Embryonic facial prominence (tissue), 1 donor: ENCODE data around the gene SRPK3.
"Not testable (repeated sequence)": the region's sequence is repeated elsewhere in the genome, so short reads cannot be mapped to it uniquely, and the experiment has no call there.

Experiments used
- DNase-seq: peaks from one replicate; pipeline ENCODE4 v3.0.0-alpha.2; 2016; ENCODE audit errors: extremely low spot score

SRPK3 gene

GRCh38 chrX:153780678-153781427, at the start of gene SRPK3:
TSS of gene SRPK3 (plus strand) at chrX:153781041. CDS start at chrX:153781087, 46 bp downstream.
- DNase-seq, result no peak

GRCh38 chrX:153731117-153731844, 49.6 kb upstream of the SRPK3 start:
- DNase-seq, result no peak

DNA sequence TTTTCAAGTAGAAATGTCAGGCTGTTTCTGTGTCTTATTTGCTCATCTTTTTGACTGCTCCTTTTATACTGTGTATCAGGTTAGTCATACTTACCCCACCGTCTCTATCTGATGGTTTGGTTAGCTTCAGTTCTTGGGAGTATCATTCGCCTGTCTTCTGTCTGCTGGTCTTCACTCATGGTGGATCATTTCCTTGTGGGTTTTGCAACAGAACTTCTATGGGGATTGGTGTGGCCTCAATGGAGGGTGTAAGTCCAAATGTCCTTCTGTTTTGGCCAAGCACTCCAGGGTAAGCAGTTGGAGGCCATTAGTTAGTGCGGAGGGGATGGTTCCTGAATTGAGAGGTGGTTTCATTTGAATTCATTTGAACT, 49.0 kb upstream of the SRPK3 start:
- DNase-seq, result no peak

DNA sequence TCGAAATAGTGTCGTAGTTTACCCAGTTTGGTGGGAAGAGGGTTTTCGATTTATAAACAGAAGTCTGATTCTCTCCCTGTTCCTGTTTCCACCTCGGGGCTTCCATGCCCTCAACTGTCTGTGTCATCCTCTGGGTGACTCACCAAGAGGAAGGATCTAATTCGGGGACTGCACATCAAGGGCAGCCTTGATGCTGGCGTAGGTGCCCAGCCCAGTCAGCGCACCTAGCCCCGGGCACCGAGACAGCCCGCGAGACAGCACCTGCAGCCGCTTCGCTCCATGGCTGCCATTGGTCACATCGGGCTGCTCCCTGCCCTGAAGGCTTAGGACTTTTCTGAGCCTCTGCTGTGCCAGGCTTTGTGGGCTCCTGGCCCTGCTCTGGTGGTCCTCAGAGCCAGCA, 48.4 kb upstream of the SRPK3 start:
- DNase-seq, result no peak

- no peak for DNase-seq
Measured at GRCh38 chrX:153733651-153734240, 47.1 kb upstream of the SRPK3 start.

- no peak for DNase-seq
Measured at GRCh38 chrX:153734871-153735270, 46.0 kb upstream of the SRPK3 start.

- DNase-seq, result no peak
Measured at GRCh38 chrX:153735274-153735673, 45.6 kb upstream of the SRPK3 start.

DNA sequence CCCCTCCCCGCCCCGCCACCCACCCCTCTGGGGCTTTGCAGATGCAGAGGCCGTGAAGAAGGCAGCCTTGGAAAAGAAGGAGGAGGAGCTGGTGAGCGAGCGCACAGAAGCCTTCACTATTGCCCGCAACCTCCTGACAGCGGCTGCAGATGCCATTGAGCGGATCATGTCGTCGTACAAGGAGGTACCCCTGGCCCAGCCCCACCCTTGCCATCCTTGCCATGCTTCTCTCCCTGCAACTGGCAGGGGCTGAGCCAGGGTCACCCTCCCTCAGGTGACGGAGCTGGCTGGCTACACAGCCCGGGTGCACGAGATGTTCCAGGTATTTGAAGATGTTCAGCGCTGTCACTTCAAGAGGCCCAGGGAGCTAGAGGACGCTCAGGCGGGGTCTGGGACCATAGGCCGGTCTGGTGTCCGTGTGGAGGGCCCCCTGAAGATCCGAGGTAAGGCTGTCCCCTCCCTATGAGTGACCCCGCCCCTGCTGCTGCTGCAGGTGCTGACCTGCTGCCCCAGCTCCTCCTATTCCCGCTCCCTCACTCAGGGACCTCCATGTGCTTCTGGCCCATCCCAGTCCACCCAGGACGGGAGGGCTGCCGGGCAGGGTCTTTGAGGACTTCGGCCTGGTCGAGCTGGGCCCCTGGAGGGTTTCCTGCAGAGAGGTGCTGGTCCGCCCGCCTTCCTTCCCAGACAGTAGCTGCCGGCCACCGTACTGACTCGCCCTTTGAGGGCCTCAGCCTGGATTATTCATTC, 44.6 kb upstream of the SRPK3 start:
- DNase-seq, result no peak

DNA sequence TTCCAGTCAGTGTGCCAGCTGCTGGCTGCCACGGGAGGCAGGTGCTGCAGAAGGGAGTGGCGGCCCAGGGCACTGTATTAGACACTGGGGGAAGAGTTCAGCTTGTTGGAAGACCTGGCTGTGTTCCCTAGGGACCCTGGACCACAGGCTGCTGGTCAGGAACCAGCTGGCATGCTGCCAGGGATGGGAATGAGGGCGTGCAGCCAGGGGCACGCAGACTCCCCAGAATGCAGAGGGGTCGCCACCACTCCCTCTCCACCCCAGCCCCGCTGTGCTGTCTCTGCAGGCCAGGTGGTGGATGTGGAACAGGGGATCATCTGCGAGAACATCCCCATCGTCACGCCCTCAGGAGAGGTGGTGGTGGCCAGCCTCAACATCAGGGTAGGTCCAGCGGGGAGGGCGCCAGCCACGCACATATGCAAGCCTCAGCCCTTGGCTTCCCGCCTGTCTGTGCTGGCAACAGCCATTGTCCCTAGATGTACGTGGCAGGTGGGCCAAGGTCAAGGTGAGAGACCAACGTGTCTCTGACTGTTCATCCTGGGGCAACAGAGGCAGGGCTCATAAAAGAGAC, 43.9 kb upstream of the SRPK3 start:
- DNase-seq, result no peak

DNA sequence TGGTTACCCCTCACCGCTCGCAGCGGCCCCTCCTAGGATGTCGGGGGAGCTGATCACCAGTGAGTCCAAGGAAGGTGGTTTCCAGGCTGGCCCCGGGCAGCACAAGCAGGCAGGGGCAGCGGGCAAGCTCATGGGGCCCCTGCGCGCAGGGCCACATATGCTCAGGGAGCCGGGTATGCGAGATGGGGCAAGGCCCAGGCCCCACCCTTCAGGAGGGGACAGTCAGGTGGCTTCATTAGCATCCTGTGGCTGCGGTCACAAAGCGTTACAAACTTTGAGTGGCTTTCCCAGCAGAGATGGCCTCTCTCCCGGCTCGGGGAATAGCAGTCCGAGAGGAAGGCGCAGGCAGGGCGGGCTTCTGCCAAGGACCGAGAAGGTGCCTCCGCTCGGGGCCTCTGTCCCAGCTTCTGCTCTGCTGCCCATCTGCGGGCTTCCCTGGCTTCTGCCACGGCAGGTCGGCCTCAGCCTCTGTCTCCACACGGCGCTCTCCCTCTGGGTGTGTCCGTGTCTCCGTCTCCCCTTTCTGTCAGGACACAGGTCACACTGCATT, 42.7 kb upstream of the SRPK3 start:
- DNase-seq, result no peak

DNA sequence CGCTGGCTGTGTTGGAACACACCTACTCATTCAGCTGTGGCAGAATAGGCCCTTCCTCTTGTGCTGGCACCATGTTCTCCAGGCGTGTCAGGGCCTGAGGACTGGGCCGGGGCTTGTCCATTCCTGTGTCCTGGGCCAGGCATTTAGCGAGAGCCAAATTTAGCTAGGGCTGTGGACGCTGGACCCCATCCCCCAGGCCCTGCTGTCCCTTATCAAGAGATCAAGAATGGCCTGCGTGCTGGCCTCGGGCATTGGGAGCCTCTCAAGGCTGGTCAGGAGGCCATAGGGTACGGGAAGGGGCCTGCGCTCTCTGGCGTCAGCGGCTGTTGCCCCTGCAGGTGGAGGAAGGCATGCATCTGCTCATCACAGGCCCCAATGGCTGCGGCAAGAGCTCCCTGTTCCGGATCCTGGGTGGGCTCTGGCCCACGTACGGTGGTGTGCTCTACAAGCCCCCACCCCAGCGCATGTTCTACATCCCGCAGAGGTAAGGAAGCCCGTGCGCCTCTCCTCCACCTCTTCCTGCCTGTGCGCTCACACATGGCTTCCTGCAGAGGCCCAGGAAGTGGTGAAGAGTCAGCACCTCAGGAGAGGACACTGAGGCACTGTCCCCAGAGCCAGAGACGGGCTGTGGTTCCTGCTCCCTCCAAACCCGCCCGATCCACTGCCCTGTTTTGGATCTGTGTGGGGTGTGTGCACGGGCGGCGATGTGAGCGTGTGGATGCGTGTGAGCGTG, 40.9 kb upstream of the SRPK3 start:
- no peak for DNase-seq

DNA sequence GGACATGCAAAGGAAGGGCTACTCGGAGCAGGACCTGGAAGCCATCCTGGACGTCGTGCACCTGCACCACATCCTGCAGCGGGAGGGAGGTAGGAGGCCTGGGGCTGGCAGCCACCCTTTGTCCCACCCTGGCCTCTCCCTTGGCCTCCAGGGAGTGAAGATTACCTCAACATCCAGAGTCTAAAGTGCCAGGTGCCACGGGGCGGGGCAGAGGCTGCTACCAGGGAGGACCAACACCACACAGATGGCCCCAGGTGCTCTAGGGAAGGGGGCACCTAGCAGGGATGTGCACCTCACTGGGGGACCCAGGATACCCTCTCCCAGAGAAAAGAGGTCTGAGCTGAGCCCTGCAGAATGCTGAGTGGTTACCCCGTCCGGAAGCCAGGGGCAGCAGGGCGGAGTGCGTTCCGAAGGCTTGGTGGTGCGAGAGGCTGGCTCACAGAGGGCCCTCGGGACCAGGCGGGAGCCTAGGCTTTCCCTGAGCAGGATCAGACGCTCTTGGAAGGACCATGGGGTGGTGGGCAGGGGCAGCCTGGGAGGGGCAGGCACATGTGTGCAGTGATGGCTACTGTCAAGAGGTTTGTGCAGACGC, 40.1 kb upstream of the SRPK3 start:
- no peak for DNase-seq

- DNase-seq, result no peak
Measured at GRCh38 chrX:153741446-153741845, 39.4 kb upstream of the SRPK3 start.

- not testable (repeated sequence) for DNase-seq
Measured at GRCh38 chrX:153742111-153742510, 38.7 kb upstream of the SRPK3 start.

DNA sequence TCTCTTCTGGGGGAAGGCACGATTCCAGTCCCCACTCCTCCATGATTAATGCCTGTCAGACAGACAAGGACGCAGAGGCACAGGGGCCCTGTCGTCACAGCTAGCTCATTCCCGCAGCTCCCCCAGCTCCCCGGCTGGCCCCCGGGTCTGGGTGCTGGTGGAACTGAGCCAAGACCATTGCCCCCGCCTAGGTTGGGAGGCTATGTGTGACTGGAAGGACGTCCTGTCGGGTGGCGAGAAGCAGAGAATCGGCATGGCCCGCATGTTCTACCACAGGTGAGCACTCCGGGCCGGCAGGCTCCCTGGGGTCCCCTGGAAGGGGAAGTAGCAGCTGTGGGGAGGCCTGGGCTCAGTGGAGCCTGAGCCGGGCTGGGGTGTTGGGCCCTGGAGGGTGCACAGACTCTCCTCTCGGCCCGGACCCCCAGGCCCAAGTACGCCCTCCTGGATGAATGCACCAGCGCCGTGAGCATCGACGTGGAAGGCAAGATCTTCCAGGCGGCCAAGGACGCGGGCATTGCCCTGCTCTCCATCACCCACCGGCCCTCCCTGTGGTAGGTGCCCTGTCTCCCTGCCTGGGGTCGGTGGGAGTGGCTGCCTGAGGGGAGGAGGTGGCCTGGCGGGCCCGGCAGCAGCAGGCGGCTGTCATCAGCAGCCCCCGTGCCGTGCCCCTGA, 37.9 kb upstream of the SRPK3 start:
- not testable (repeated sequence) for DNase-seq

GRCh38 chrX:153743468-153744209, 37.2 kb upstream of the SRPK3 start:
- not testable (repeated sequence) for DNase-seq

- DNase-seq, result no peak
Measured at GRCh38 chrX:153744210-153745066, 36.4 kb upstream of the SRPK3 start.

GRCh38 chrX:153745067-153745433, 35.8 kb upstream of the SRPK3 start:
- not testable (repeated sequence) for DNase-seq
